WI38 (cell line): ENCODE measurements around the gene PTGR3.

Source experiments
- H3K4me3 ChIP-seq: 2 replicates; pipeline ENCODE4 v1.5.1; 2011; ENCODE audit warnings: low read depth, mild to moderate bottlenecking, control low read depth, low read length
- CTCF ChIP-seq: IDR thresholded peaks from 2 replicates; pipeline ENCODE4 v1.5.1; 2012; ENCODE audit warnings: low read depth, mild to moderate bottlenecking, control low read depth, low read length

The PTGR3 gene

GRCh38 chr18:75246721-75247610 lies 38.0 kb upstream of the PTGR3 start:
- TF ChIP-seq CTCF = no peak
- H3K4me3 ChIP-seq = peak overlapping the region; percentile 58

DNA sequence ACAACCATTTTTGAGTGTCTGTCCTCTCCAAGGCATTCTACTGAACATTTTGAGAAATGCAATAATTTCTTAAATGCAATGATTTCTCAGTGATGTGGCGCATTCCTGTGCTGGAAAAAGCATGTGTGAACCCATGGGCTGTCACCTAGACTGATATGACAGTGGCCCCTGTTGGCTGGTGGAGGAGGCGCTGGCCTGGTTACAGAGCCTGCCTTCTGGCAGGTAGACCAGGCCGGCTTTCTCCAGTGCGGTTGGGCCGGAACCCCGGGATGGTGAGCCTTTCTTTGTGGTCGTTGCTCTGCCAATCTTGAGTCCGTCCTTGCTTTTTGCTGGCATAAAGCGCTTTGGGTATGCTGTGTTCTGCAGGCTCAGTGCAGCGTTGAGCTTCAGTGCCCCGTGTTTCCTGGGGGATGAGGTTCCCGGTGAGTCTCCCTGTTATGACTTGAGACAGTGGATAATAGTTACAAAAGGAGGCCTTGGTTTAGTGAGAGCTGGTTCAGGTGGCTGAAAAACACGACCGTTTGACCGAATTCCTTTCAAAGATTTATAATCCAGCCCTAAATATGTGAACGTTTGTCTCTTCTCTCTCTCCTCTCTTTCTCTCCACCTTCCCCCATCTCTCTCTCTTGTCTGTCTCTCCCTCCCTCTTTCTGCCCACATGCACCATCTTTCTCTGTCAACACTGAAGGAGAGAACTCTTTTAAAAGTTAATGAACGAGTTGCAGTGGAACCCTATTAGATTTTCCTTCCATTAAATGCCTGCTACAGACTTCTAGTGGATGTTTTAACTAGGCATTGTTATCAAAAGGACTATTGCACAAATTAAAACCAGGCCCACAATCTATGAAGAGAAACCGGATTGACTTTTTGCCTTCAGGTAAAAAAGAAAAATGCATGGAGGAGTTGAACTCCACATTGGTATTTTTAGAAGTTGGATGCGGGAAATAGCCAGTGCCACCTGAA lies 35.7 kb upstream of the PTGR3 start:
- no peak for TF ChIP-seq CTCF
- H3K4me3 ChIP-seq = no peak overlapping the region

- TF ChIP-seq CTCF = no peak
- H3K4me3 ChIP-seq = no peak overlapping the region
These were observed 32.8 kb upstream of the PTGR3 start for GRCh38 chr18:75241705-75242104.

DNA sequence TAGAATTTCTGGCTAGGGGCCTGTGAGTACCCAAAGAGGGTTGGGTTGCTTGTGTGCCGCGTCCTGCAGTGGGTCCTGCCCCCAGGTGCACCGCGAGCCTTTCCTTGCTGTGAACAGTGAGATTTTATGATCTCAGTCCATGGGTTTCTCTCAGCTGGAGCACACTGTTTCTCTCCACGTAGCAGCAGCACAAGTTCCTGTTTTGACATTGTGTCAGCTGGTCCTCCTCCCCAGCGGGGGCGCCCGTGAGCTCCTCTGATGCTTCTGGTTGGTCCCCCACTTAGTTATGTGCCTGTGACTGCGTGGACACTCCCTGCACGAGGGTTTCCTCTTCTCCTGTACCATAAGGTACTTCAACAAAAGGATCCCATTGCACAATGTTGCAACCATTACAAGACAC lies 31.5 kb upstream of the PTGR3 start:
- TF ChIP-seq CTCF = no peak
- H3K4me3 ChIP-seq = no peak overlapping the region

DNA sequence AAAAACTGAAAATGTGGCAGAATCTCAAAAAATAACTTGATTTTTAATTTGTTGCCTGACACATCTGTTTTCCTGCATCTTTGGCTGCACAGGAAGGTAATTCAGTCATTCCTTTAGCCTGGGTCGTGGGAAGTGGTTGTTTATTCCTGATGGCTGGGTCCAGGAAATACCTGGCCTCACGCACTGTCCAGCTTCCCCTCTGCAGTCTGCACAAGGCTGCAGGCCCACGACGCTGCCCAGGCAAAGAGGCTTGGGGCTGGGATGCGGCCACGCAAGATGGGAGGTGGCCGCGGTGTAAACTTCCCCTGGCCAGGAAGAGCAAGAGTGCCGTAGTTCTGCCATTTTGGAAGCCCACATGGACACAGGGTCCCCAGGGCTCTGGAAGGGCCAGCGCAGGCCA lies 29.8 kb upstream of the PTGR3 start:
- TF ChIP-seq CTCF = no peak
- no peak overlapping the region for H3K4me3 ChIP-seq

- H3K4me3 ChIP-seq = no peak overlapping the region
- TF ChIP-seq CTCF = no peak
These were observed 29.2 kb upstream of the PTGR3 start for GRCh38 chr18:75238100-75238499.
